GM23338 (cell line): ENCODE measurements around the gene EGR2. TPM values are rescaled to one million over a fixed set of nuclear protein-coding genes. Genes with fewer than 3 reads are reported as not detected.
A peak's percentile ranks its signal among the peaks of the same experiment; 100 is the strongest.

Experiments used
- ATAC-seq: fragments of 200-7000 bp; cut with Tn5 transposase; 3 replicates; pipeline ENCODE4 v1.9.1; 2020
- DNase-seq: peaks from one replicate; pipeline ENCODE4 v3.0.0-alpha.2; 2015; ENCODE audit warnings: low spot score
- H2AFZ ChIP-seq: fragments of 200-600 bp; sonication (generic); 2 replicates; pipeline ENCODE4 v1.8.0; 2016; ENCODE audit warnings: antibody characterized with exemption, mild to moderate bottlenecking, moderate library complexity
- H3F3A ChIP-seq: fragments of 200-600 bp; sonication (generic); replicated peaks from 2 replicates; pipeline ENCODE4 v1.8.0; 2017; ENCODE audit warnings: antibody characterized with exemption, mixed run types, low read depth
- H3K27ac ChIP-seq: fragments of 200-600 bp; sonication (generic); 2 replicates; pipeline ENCODE4 v1.6.1; 2016; ENCODE audit warnings: low read depth
- H3K27me3 ChIP-seq: fragments of 200-600 bp; sonication (generic); 2 replicates; pipeline ENCODE4 v1.8.0; 2016; ENCODE audit warnings: mild to moderate bottlenecking, mixed run types, moderate library complexity; ENCODE audit not compliant: insufficient read depth
- H3K36me3 ChIP-seq: fragments of 200-600 bp; sonication (generic); 2 replicates; pipeline ENCODE4 v1.8.0; 2016; ENCODE audit warnings: mild to moderate bottlenecking; ENCODE audit not compliant: insufficient read depth
- H3K4me1 ChIP-seq: fragments of 200-600 bp; sonication (generic); 2 replicates; pipeline ENCODE4 v1.8.0; 2016; ENCODE audit warnings: mild to moderate bottlenecking, moderate library complexity; ENCODE audit not compliant: insufficient read depth
- H3K4me2 ChIP-seq: fragments of 200-600 bp; sonication (generic); 2 replicates; pipeline ENCODE4 v1.7.1; 2017; ENCODE audit warnings: mixed run types
- H3K4me3 ChIP-seq: fragments of 200-600 bp; sonication (generic); 2 replicates; pipeline ENCODE4 v1.6.1; 2016; ENCODE audit warnings: mixed run types
- H3K79me2 ChIP-seq: fragments of 200-600 bp; sonication (generic); replicated peaks from 2 replicates; pipeline ENCODE4 v1.8.0; 2017; ENCODE audit warnings: mild to moderate bottlenecking; ENCODE audit not compliant: insufficient read depth
- H3K9me2 ChIP-seq: fragments of 200-600 bp; sonication (generic); 2 replicates; pipeline ENCODE4 v1.8.0; 2017; ENCODE audit not compliant: insufficient read depth
- H4K20me1 ChIP-seq: fragments of 200-600 bp; sonication (generic); replicated peaks from 2 replicates; pipeline ENCODE4 v1.8.0; 2017; ENCODE audit warnings: mild to moderate bottlenecking; ENCODE audit not compliant: insufficient read depth
- H3K27ac Mint-ChIP-seq: 2 replicates; pipeline ENCODE4 v1.8.0; 2020; ENCODE audit warnings: inconsistent platforms, mild to moderate bottlenecking, moderate library complexity, mixed read lengths
- H3K27me3 Mint-ChIP-seq: 3 replicates; pipeline ENCODE4 v1.8.0; 2022; ENCODE audit warnings: low read depth, mild to moderate bottlenecking, moderate library complexity, mixed read lengths, inconsistent platforms; ENCODE audit not compliant: insufficient read depth, poor library complexity
- H3K36me3 Mint-ChIP-seq: 3 replicates; pipeline ENCODE4 v1.8.0; 2021; ENCODE audit warnings: low read depth, mild to moderate bottlenecking, inconsistent platforms, moderate library complexity, mixed read lengths
- H3K4me1 Mint-ChIP-seq: 3 replicates; pipeline ENCODE4 v1.8.0; 2020; ENCODE audit warnings: mild to moderate bottlenecking, inconsistent platforms, mixed read lengths
- H3K4me3 Mint-ChIP-seq: 3 replicates; pipeline ENCODE4 v1.8.0; 2021; ENCODE audit warnings: moderate library complexity, mild to moderate bottlenecking, inconsistent platforms, mixed read lengths
- H3K9me3 Mint-ChIP-seq: 3 replicates; pipeline ENCODE4 v1.8.0; 2020; ENCODE audit warnings: moderate library complexity, mild to moderate bottlenecking, inconsistent platforms, mixed read lengths
- ETS1 ChIP-seq: IDR thresholded peaks from 2 replicates; pipeline ENCODE4 v1.6.1; 2016; ENCODE audit warnings: antibody characterized with exemption
- EZH2 ChIP-seq: fragments of 200-600 bp; sonication (generic); IDR thresholded peaks from one replicate; pipeline ENCODE4 v1.8.0; 2017; ENCODE audit warnings: antibody characterized with exemption, mild to moderate bottlenecking, low read depth; ENCODE audit not compliant: unreplicated experiment
- EZH2phosphoT487 ChIP-seq: fragments of 200-600 bp; sonication (generic); IDR thresholded peaks from one replicate; pipeline ENCODE4 v1.8.1; 2018; ENCODE audit warnings: antibody characterized with exemption; ENCODE audit not compliant: unreplicated experiment
- NANOG ChIP-seq: IDR thresholded peaks from 2 replicates; pipeline ENCODE4 v1.6.1; 2016; ENCODE audit warnings: antibody characterized with exemption, borderline replicate concordance
- REST ChIP-seq: IDR thresholded peaks from one replicate; pipeline ENCODE4 v1.6.1; 2018; ENCODE audit warnings: antibody characterized with exemption; ENCODE audit not compliant: unreplicated experiment
- ZNF114 ChIP-seq: fragments of 250-450 bp; sonication (Bioruptor Pico); IDR thresholded peaks from 2 replicates; pipeline ENCODE4 v1.5.0; 2020; ENCODE audit warnings: mild to moderate bottlenecking, moderate library complexity
- ZNF331 ChIP-seq: fragments of 250-450 bp; sonication (Bioruptor Pico); IDR thresholded peaks from 2 replicates; pipeline ENCODE4 v1.5.0; 2020; ENCODE audit warnings: low read depth, mild to moderate bottlenecking, moderate library complexity
- polyA plus RNA-seq: library from polyadenylated mRNA; unstranded; fragments of >200 nt; fragmentation: Nextera tagmentation; extraction: Ambion mirVana; gene quantifications from 2 replicates; pipeline ENCODE4 v1.2.1, GENCODE V29; 2016
- total RNA-seq: library from RNA; depleted of rRNA; stranded (reverse); fragments of >200 nt; shearing (Covaris generic); gene quantifications from 2 replicates; pipeline ENCODE4 v1.2.3, GENCODE V29; 2014

Gene EGR2
- total and polyA plus RNA-seq, 2 experiments from 2014 or later, result 2.3 to 3.5 TPM

GRCh38 chr10:62817121-62817765 lies 1.1 kb upstream of the EGR2 start:
- H3K36me3 Mint-ChIP-seq, result no peaks in the 10 kb centered on the region; the same call in 2 of the 3 replicates
- H3K4me1 ChIP-seq, result peaks cover 7% of the 10 kb centered on the region; the same call in 1 of the 2 replicates
- peak overlapping the region; percentile 95 for H2AFZ ChIP-seq
- H3K4me3 ChIP-seq, result peak overlapping the region; percentile 66
- peaks cover 76% of the 10 kb centered on the region for H3K27me3 ChIP-seq
- peaks cover 71% of the 10 kb centered on the region for H3K27me3 Mint-ChIP-seq
- no peak for TF ChIP-seq REST
- no peak for TF ChIP-seq EZH2
- TF ChIP-seq ZNF331 (CRISPR knock-in tag), result no peak
- no peak for TF ChIP-seq ETS1
- TF ChIP-seq EZH2phosphoT487, result no peak
- H3K27ac ChIP-seq, result no peak overlapping the region
- DNase-seq (peak; percentile 35), ATAC-seq (peak; percentile 2)
- H3K9me2 ChIP-seq, result no peaks in the 10 kb centered on the region
- H3K9me3 Mint-ChIP-seq, result peaks cover 3% of the 10 kb centered on the region
- H4K20me1 ChIP-seq, result no peaks in the 10 kb centered on the region
- H3K4me2 ChIP-seq, result peak overlapping the region; percentile 88
- H3F3A ChIP-seq, result peaks cover 10% of the 10 kb centered on the region
- peaks cover 22% of the 10 kb centered on the region for H3K4me1 Mint-ChIP-seq
- no peaks in the 10 kb centered on the region for H3K79me2 ChIP-seq
- H3K27ac Mint-ChIP-seq, result no peak overlapping the region
- H3K4me3 Mint-ChIP-seq, result peak overlapping the region; percentile 82
- no peaks in the 10 kb centered on the region for H3K36me3 ChIP-seq

GRCh38 chr10:62816076-62816330 lies 163 bp downstream of the EGR2 start:
- H3K27me3 Mint-ChIP-seq, result peaks cover 70% of the 10 kb centered on the region
- H3K9me3 Mint-ChIP-seq, result peaks cover 3% of the 10 kb centered on the region
- H3K4me1 Mint-ChIP-seq, result peaks cover 22% of the 10 kb centered on the region
- Histone ChIP-seq H2AFZ (peak overlapping the region; percentile 94), H3F3A (peaks cover 10% of the 10 kb centered on the region), H3K4me3 (peak overlapping the region; percentile 66), H3K4me1 (peaks cover 7% of the 10 kb centered on the region; the same call in 1 of the 2 replicates), H3K4me2 (peak overlapping the region; percentile 88), H3K9me2 (no peaks in the 10 kb centered on the region), H3K79me2 (no peaks in the 10 kb centered on the region), H4K20me1 (no peaks in the 10 kb centered on the region), H3K27me3 (peaks cover 75% of the 10 kb centered on the region), H3K36me3 (no peaks in the 10 kb centered on the region), H3K27ac (no peak overlapping the region)
- DNase-seq (no peak), ATAC-seq (no peak)
- H3K36me3 Mint-ChIP-seq, result no peaks in the 10 kb centered on the region; the same call in 2 of the 3 replicates
- peak overlapping the region; percentile 82 for H3K4me3 Mint-ChIP-seq
- peak overlapping the region; percentile 66 for H3K27ac Mint-ChIP-seq
- TF ChIP-seq REST, result no peak
- TF ChIP-seq NANOG, result no peak
- no peak for TF ChIP-seq EZH2
- no peak for TF ChIP-seq ZNF114 (CRISPR knock-in tag)
- no peak for TF ChIP-seq EZH2phosphoT487
